WERI-Rb-1 (cell line): ENCODE measurements around the gene CCDC68.

Experiments used
- DNase-seq: peaks from one replicate; pipeline ENCODE4 v3.0.0-alpha.2; 2020
- H3K27ac ChIP-seq: fragments of 250-450 bp; sonication (Bioruptor Pico); 2 replicates; pipeline ENCODE4 v1.5.1; 2020; ENCODE audit warnings: mild to moderate bottlenecking, moderate library complexity
- H3K27me3 ChIP-seq: fragments of 250-450 bp; sonication (Bioruptor Pico); 2 replicates; pipeline ENCODE4 v1.5.1; 2021; ENCODE audit warnings: mild to moderate bottlenecking, low read depth, moderate library complexity; ENCODE audit not compliant: insufficient read depth, severe bottlenecking
- H3K36me3 ChIP-seq: fragments of 250-450 bp; sonication (Bioruptor Pico); 2 replicates; pipeline ENCODE4 v1.5.1; 2020; ENCODE audit warnings: mild to moderate bottlenecking, moderate library complexity
- H3K4me3 ChIP-seq: 2 replicates; pipeline ENCODE4 v1.5.1; 2011; ENCODE audit warnings: low read depth, mild to moderate bottlenecking, control low read depth, low read length
- H3K9me3 ChIP-seq: fragments of 250-450 bp; sonication (Bioruptor Pico); 2 replicates; pipeline ENCODE4 v1.5.1; 2021; ENCODE audit warnings: mild to moderate bottlenecking, moderate library complexity; ENCODE audit not compliant: severe bottlenecking
- CTCF ChIP-seq: IDR thresholded peaks from 2 replicates; pipeline ENCODE4 v1.5.1; 2011; ENCODE audit warnings: low read depth, mild to moderate bottlenecking, control low read depth, inconsistent platforms, low read length

Gene CCDC68

DNA sequence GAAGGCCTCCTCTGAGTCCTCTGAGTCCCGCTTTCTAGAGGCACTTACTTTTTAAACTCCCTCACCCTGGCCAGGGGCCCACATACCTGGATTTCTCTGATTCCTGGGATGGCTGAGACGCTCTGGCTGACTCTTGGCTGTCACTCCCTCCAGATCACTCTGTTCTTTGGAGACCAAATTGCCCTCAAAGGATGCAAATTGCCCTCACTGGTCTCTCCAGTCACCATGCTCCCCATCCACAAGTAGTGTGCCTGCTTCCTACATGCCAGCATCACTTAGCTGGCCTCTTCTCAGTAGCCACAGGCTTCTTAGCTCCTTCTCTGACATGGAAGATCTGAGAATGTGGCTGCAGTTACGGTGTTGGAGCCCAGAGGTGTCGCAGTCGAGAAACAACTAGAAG lies 41.3 kb upstream of the CCDC68 start:
- DNase-seq, result no peak
- no peak for TF ChIP-seq CTCF
- H3K27ac ChIP-seq, result no peak overlapping the region
- peaks cover 92% of the 10 kb centered on the region for H3K27me3 ChIP-seq
- H3K9me3 ChIP-seq, result peaks cover 2% of the 10 kb centered on the region
- H3K36me3 ChIP-seq, result no peaks in the 10 kb centered on the region
- no peak overlapping the region for H3K4me3 ChIP-seq

- Histone ChIP-seq H3K27me3 (peaks cover 81% of the 10 kb centered on the region), H3K4me3 (no peak overlapping the region), H3K27ac (no peak overlapping the region), H3K36me3 (no peaks in the 10 kb centered on the region), H3K9me3 (peaks cover 2% of the 10 kb centered on the region)
- DNase-seq, result no peak
- no peak for TF ChIP-seq CTCF
Observed at GRCh38 chr18:54999016-54999415, 39.8 kb upstream of the CCDC68 start.

GRCh38 chr18:54995421-54996143 lies 36.3 kb upstream of the CCDC68 start:
- Histone ChIP-seq H3K36me3 (no peaks in the 10 kb centered on the region), H3K27me3 (peaks cover 84% of the 10 kb centered on the region), H3K4me3 (no peak overlapping the region), H3K27ac (no peak overlapping the region), H3K9me3 (peaks cover 2% of the 10 kb centered on the region)
- no peak for DNase-seq
- TF ChIP-seq CTCF, result no peak

DNA sequence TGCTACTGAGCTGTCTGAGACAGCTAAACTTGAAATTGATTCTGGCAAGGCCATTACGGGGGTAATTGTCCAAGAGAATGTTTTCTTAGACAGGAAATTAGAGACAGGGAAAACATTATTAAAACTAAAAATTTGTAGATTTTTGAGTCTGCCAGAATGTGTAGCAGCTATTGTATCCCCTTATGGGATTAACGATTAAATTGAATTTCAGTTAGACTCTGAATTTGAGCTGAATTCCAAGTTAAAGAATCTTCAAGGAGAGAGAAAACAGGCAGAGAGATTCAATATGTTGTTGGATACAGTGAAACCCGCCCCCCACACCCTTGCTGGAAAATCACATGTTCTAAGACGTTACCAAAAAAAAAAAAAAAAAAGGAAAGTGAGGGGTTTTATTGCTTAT lies 32.7 kb upstream of the CCDC68 start:
- H3K27me3 ChIP-seq, result peaks cover 85% of the 10 kb centered on the region
- no peak for DNase-seq
- H3K9me3 ChIP-seq, result peaks cover 6% of the 10 kb centered on the region
- no peak for TF ChIP-seq CTCF
- H3K4me3 ChIP-seq, result no peak overlapping the region
- H3K27ac ChIP-seq, result no peak overlapping the region
- H3K36me3 ChIP-seq, result no peaks in the 10 kb centered on the region

GRCh38 chr18:54984908-54985307 lies 25.6 kb upstream of the CCDC68 start:
- Histone ChIP-seq H3K36me3 (no peaks in the 10 kb centered on the region), H3K27ac (no peak overlapping the region), H3K9me3 (peaks cover 4% of the 10 kb centered on the region), H3K27me3 (peaks cover 84% of the 10 kb centered on the region), H3K4me3 (no peak overlapping the region)
- no peak for DNase-seq
- TF ChIP-seq CTCF, result no peak

DNA sequence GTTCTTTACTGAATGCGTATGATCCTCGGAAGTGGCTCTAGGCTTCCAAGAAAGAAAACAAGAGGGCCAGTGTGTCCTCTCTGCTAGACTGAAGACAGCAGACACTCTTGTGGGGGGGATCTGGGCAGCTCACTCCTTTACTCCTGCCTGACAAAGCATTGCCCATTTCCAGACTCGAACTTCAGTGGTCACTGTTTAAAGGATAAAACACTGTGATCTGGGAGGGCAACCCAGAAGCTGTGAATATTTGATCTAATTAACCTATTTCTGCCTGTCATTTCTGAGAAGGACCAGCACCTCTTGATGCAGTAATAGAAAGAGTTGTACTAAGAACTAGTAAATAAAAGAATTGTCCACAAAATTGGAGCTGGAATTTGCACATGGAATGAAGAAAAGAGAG lies 24.5 kb upstream of the CCDC68 start:
- no peak for DNase-seq
- H3K4me3 ChIP-seq, result no peak overlapping the region
- no peak for TF ChIP-seq CTCF
- peaks cover 83% of the 10 kb centered on the region for H3K27me3 ChIP-seq
- H3K27ac ChIP-seq, result no peak overlapping the region
- no peaks in the 10 kb centered on the region for H3K36me3 ChIP-seq
- H3K9me3 ChIP-seq, result no peaks in the 10 kb centered on the region
